HUES6 (cell line): ENCODE data around the gene CCDC30.

ENCODE experiments used
- H3K27ac ChIP-seq: 2 replicates; pipeline ENCODE4 v1.7.0; 2013; ENCODE audit warnings: low read depth, mild to moderate bottlenecking, low read length, inconsistent platforms
- H3K27me3 ChIP-seq: 2 replicates; pipeline ENCODE4 v1.6.1; 2013; ENCODE audit warnings: low read length; ENCODE audit not compliant: control insufficient read depth, insufficient read depth
- H3K36me3 ChIP-seq: 2 replicates; pipeline ENCODE4 v1.6.1; 2013; ENCODE audit warnings: low read length; ENCODE audit not compliant: control insufficient read depth, insufficient read depth
- H3K4me1 ChIP-seq: 2 replicates; pipeline ENCODE4 v1.6.1; 2013; ENCODE audit warnings: low read length; ENCODE audit not compliant: control insufficient read depth, insufficient read depth
- H3K4me3 ChIP-seq: 2 replicates; pipeline ENCODE4 v1.5.1; 2013; ENCODE audit warnings: low read depth, low read length
- H3K9ac ChIP-seq: one replicate; pipeline ENCODE4 v1.6.1; 2013; ENCODE audit warnings: mild to moderate bottlenecking, low read length
- H3K9me3 ChIP-seq: 2 replicates; pipeline ENCODE4 v1.6.1; 2013; ENCODE audit warnings: low read depth, low read length; ENCODE audit not compliant: control insufficient read depth, insufficient read depth

CCDC30 gene

DNA sequence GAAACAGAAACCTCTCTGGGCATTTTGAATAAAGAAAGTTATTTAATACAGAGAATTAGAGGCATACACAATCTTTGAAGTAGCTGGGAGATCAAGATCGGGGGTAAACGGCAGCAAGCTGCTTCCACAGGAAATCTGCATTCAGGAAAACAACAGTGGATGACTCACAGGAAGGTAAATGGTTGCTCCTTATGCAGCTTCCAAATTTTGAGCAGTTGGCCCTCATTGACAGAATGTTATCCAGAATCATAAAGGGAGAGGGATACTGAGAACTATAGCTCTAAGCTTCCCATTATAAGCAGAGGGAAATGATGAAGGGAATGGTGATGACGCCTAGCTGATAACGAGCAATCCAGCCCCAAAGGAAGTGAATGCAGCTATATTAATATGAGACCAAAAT, 35.8 kb upstream of the CCDC30 start:
- no peaks in the 10 kb centered on the region for H3K36me3 ChIP-seq
- H3K4me1 ChIP-seq, result 0 out of 2 replicates have a peak, but pooled peaks cover 5% of the 10 kb centered on the region
- H3K4me3 ChIP-seq, result no peak overlapping the region
- H3K9ac ChIP-seq, result no peak overlapping the region
- no peaks in the 10 kb centered on the region for H3K9me3 ChIP-seq
- H3K27ac ChIP-seq, result no peak overlapping the region
- H3K27me3 ChIP-seq, result no peaks in the 10 kb centered on the region

GRCh38 chr1:42429603-42430002, 33.5 kb upstream of the CCDC30 start:
- no peak overlapping the region for H3K27ac ChIP-seq
- H3K9ac ChIP-seq, result no peak overlapping the region
- no peak overlapping the region for H3K4me3 ChIP-seq
- H3K36me3 ChIP-seq, result no peaks in the 10 kb centered on the region
- no peaks in the 10 kb centered on the region for H3K9me3 ChIP-seq
- peaks cover 5% of the 10 kb centered on the region; the same call in 1 of the 2 replicates for H3K4me1 ChIP-seq
- H3K27me3 ChIP-seq, result no peaks in the 10 kb centered on the region

DNA sequence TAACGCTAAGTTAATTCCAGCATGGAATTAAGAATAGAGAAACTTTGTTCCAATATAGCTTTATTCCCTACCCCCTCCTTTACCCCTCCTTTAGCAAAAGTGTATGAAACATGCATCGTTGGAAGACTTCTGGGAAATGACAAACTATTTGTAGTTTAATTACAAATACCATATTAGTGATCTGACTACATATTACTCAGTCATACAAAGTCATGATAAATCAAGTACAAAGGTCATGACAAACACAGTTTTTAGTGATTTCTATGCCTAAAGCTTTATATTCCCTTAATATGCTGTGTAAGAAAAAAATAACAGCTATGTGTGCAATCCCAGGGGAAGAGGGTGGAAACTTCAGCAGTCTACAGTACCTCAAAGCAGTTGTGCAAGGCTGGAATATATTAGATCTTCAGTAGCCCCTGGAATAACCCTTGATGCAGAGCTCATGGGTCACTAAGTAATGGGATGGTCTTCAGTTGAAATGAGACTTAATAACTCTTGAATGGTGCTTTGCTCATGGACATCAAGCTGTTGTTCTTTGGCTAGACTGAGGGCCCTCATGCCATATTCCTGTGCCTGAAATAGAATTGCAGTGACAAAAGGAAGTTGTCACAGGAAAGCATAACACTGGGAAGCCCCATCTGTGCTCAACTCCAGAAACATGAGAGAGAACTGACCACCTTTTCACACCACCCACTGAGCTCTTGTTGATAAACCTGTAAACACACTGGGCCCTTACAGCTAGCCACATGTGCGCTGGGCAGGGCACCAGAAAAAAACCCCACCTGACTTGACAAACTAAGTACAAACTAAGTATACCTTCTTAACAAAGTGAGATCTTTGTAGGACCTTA, 32.6 kb upstream of the CCDC30 start:
- no peak overlapping the region for H3K9ac ChIP-seq
- H3K27me3 ChIP-seq, result no peaks in the 10 kb centered on the region
- peaks cover 5% of the 10 kb centered on the region; the same call in 1 of the 2 replicates for H3K4me1 ChIP-seq
- H3K36me3 ChIP-seq, result no peaks in the 10 kb centered on the region
- H3K27ac ChIP-seq, result no peak overlapping the region
- no peak overlapping the region for H3K4me3 ChIP-seq
- H3K9me3 ChIP-seq, result no peaks in the 10 kb centered on the region

DNA sequence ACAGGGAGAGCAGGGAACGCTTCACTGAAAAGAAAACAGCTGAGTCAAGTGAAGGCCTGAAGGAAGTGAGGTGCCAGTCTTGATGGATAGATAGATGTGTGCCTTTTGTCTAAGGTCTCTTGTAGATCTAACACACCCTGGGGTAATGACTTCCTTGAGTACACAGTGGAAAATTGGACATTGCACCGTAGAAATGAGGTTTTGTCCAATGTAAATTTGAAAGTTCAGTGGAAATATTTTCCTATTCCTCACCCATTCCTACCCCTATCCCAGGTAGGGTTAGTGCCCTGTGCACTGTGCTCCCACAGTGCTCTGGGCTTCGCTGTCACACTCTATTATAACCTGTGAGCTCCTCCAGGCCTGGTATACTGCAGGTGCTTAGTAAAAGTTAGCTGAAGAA, 31.6 kb upstream of the CCDC30 start:
- Histone ChIP-seq H3K36me3 (no peaks in the 10 kb centered on the region), H3K27ac (no peak overlapping the region), H3K9me3 (no peaks in the 10 kb centered on the region), H3K27me3 (no peaks in the 10 kb centered on the region), H3K4me1 (peaks cover 5% of the 10 kb centered on the region; the same call in 1 of the 2 replicates), H3K4me3 (no peak overlapping the region), H3K9ac (no peak overlapping the region)

DNA sequence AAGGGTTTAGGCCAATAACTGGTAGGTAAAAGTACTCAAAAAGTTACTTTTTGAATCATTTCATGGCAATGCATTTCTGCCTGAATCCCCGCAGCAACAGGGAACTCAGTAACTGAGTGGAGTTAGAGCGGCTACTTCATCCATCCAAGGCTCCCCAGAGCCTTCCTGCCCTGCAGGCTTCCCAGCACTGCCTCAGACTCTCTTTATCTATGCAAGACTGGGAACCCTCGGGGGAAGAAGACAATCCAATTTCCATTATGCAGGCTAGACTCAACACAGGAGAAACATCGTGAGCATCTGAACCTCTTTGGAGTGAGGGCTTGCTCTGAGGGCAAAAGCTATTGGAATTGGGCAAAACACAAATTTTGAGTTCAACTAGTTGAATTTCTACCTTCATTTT, 30.4 kb upstream of the CCDC30 start:
- Histone ChIP-seq H3K4me3 (no peak overlapping the region), H3K4me1 (no peaks in the 10 kb centered on the region; the same call in 1 of the 2 replicates), H3K9ac (no peak overlapping the region), H3K36me3 (no peaks in the 10 kb centered on the region), H3K27me3 (no peaks in the 10 kb centered on the region), H3K27ac (no peak overlapping the region), H3K9me3 (no peaks in the 10 kb centered on the region)

- H3K27ac ChIP-seq, result no peak overlapping the region
- H3K27me3 ChIP-seq, result no peaks in the 10 kb centered on the region
- no peaks in the 10 kb centered on the region for H3K36me3 ChIP-seq
- H3K4me3 ChIP-seq, result no peak overlapping the region
- no peaks in the 10 kb centered on the region for H3K9me3 ChIP-seq
- no peaks in the 10 kb centered on the region; the same call in 1 of the 2 replicates for H3K4me1 ChIP-seq
- H3K9ac ChIP-seq, result no peak overlapping the region
Observed at GRCh38 chr1:42433369-42433768, 29.7 kb upstream of the CCDC30 start.

DNA sequence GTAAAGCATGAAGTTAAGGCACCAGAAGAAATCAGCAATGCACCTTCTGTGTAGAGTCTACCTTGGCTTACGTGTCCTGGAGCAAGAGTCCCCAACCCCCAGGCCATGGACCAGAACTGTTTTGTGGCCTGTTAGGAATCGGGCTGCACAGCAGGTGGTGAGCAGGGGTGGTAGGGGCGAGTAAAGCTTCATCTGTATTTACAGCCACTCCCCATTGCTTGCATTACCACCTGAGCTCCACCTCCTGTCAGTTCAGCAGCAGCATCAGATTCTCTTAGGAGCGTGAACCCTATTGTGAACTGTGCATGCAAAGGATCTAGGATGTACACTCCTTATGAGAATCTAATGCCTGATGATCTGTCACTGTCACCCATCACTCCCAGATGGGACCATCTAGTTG, 28.7 kb upstream of the CCDC30 start:
- Histone ChIP-seq H3K27me3 (no peaks in the 10 kb centered on the region), H3K4me3 (no peak overlapping the region), H3K36me3 (no peaks in the 10 kb centered on the region), H3K4me1 (no peaks in the 10 kb centered on the region; the same call in 1 of the 2 replicates), H3K27ac (no peak overlapping the region), H3K9me3 (no peaks in the 10 kb centered on the region), H3K9ac (no peak overlapping the region)

GRCh38 chr1:42439940-42440339, 23.1 kb upstream of the CCDC30 start:
- Histone ChIP-seq H3K9me3 (no peaks in the 10 kb centered on the region), H3K27ac (no peak overlapping the region), H3K9ac (no peak overlapping the region), H3K36me3 (no peaks in the 10 kb centered on the region), H3K4me3 (no peak overlapping the region), H3K27me3 (0 out of 2 replicates have a peak, but pooled peaks cover 3% of the 10 kb centered on the region), H3K4me1 (no peaks in the 10 kb centered on the region)

DNA sequence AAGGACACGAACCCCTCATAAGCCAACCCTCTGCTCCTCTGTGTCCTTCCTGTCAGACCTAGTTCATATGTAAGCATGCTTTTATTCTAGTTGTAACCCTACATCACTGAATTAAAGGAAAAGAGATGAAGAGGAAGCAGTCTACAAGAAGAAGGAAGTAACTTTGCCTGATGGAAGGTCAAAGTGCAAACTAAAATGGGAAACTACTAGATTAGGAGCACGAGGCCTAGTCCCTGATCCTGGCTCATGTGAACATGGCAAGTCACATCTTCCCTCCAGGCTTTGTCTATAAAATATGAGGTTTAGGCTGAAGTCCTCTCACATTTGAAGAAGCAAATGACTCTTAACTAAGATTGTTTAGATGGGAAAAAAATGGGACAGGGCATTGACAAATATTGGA, 20.4 kb upstream of the CCDC30 start:
- Histone ChIP-seq H3K36me3 (no peaks in the 10 kb centered on the region), H3K27me3 (0 out of 2 replicates have a peak, but pooled peaks cover 3% of the 10 kb centered on the region), H3K27ac (no peak overlapping the region), H3K4me3 (no peak overlapping the region), H3K4me1 (no peaks in the 10 kb centered on the region), H3K9me3 (no peaks in the 10 kb centered on the region), H3K9ac (no peak overlapping the region)

GRCh38 chr1:42449256-42449655, 13.8 kb upstream of the CCDC30 start:
- H3K27me3 ChIP-seq, result 0 out of 2 replicates have a peak, but pooled peaks cover 2% of the 10 kb centered on the region
- H3K4me1 ChIP-seq, result no peaks in the 10 kb centered on the region
- H3K9ac ChIP-seq, result no peak overlapping the region
- H3K9me3 ChIP-seq, result no peaks in the 10 kb centered on the region
- no peak overlapping the region for H3K27ac ChIP-seq
- no peaks in the 10 kb centered on the region for H3K36me3 ChIP-seq
- no peak overlapping the region for H3K4me3 ChIP-seq

DNA sequence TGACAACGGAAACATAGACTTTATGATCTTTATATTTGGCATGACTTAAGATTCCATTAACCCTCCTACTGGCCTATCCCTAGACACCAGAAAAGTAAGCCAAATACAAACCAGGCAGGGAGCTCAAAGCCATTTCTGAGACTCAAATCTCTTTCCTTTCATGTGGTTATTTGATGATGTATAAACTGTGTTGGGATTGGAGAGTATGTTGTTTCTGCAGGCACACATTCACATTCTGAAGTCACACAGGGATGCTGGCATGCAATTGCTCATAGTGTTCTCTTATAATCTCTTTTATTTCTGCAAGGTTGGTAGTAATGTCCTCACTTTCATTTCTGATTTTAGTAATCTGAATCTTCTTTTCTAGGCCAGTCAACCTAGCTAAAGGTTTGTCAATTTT, 13.0 kb upstream of the CCDC30 start:
- Histone ChIP-seq H3K4me1 (no peaks in the 10 kb centered on the region), H3K36me3 (no peaks in the 10 kb centered on the region), H3K9ac (no peak overlapping the region), H3K27me3 (no peaks in the 10 kb centered on the region), H3K27ac (no peak overlapping the region), H3K4me3 (no peak overlapping the region), H3K9me3 (no peaks in the 10 kb centered on the region)
